ENCODE results near the gene GINS2. TPM values are rescaled to one million over a fixed set of nuclear protein-coding genes. Genes with fewer than 3 reads are reported as not detected.

Gene GINS2
- polyA plus RNA-seq, 6 donors from 2014 or later, result 0.54 to 2.0 (median 1.3) TPM; not detected in 1

GRCh38 chr16:85640585-85640984 is 48.2 kb downstream of the GINS2 start:
- no peaks in the 10 kb centered on the region for H3K9me3 Mint-ChIP-seq
- ATAC-seq (ENCODE audit: low read depth in 2 of 2) (no peak), DNase-seq (no peak)
- no peaks in the 10 kb centered on the region for H3K27me3 Mint-ChIP-seq
- H3K4me1 Mint-ChIP-seq, result peaks cover 13 to 24% (median 20%) of the 10 kb centered on the region in 3 donors
- no peak overlapping the region for H3K4me3 Mint-ChIP-seq
- no peaks in the 10 kb centered on the region for H3K36me3 Mint-ChIP-seq
- H3K27ac Mint-ChIP-seq, result no peak overlapping the region

GRCh38 chr16:85640254-85640558 is 48.5 kb downstream of the GINS2 start:
- ATAC-seq (ENCODE audit: low read depth in 2 of 2), result no peak
- DNase-seq, result no peak
- Mint-ChIP-seq H3K27ac (no peak overlapping the region), H3K4me1 (peaks cover 12 to 22% (median 20%) of the 10 kb centered on the region in 3 donors), H3K27me3 (no peaks in the 10 kb centered on the region), H3K4me3 (no peak overlapping the region), H3K9me3 (no peaks in the 10 kb centered on the region), H3K36me3 (no peaks in the 10 kb centered on the region)

- no peaks in the 10 kb centered on the region for H3K9me3 Mint-ChIP-seq
- DNase-seq, result no peak
- no peak overlapping the region for H3K4me3 Mint-ChIP-seq
- H3K27ac Mint-ChIP-seq, result peak overlapping the region in 1 of 6 donors; percentile 15
- H3K36me3 Mint-ChIP-seq, result no peaks in the 10 kb centered on the region
- H3K27me3 Mint-ChIP-seq, result no peaks in the 10 kb centered on the region
- H3K4me1 Mint-ChIP-seq, result peaks cover 12 to 18% (median 14%) of the 10 kb centered on the region in 3 donors
- ATAC-seq (ENCODE audit: low read depth in 2 of 2), result no peak
Observed at GRCh38 chr16:85639529-85640253, 49.1 kb downstream of the GINS2 start.

DNA sequence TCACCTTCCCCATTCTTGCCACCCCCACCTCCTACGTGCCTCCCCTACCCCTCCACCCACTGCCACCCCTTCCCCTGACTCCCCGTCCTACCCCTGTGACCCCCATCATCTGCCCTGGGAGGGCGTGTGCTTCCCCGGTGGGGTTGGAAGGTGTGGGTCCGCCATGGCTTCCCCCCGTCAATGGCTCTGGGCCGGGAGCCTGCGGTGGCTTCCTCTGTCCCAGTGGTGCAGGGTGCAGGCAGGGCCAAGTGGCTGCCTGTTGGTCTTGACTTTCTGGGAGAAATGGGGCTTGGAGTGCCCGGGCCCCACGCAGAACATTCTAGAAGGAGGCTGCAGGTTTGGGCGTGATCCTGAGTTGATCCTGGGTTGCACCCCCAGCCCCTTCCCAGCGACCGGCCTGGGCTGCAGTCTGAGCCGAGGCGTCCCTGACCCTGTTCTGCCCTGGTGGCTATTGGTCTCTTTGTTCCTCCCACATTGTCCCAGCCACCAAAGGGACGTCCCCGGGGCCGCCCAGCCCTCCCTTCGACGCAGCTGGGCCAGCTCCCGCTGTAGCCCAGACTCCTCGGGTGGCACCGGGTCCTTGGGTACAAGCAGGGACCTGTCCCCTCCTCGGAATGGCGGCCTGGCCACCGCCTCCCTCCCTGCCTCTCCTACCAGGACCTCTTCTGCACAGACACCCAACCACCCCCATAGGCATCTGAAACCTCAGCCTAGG is 49.9 kb downstream of the GINS2 start:
- Mint-ChIP-seq H3K9me3 (no peaks in the 10 kb centered on the region), H3K27ac (peak overlapping the region in 1 of 6 donors; percentile 15), H3K36me3 (no peaks in the 10 kb centered on the region), H3K27me3 (no peaks in the 10 kb centered on the region), H3K4me1 (peaks cover 7 to 10% (median 9%) of the 10 kb centered on the region in 3 donors), H3K4me3 (peak overlapping the region in 1 of 8 donors; percentile 68)
- DNase-seq (no peak), ATAC-seq (ENCODE audit: low read depth in 2 of 2) (no peak)

- peak overlapping the region in 2 of 6 donors; percentile 61 to 76 for H3K27ac Mint-ChIP-seq
- ATAC-seq (ENCODE audit: low read depth in 2 of 2), result no peak
Observed at GRCh38 chr16:85637808-85638647, 50.7 kb downstream of the GINS2 start.

GRCh38 chr16:85637061-85637807 is 51.5 kb downstream of the GINS2 start:
- Mint-ChIP-seq H3K4me3 (no peak overlapping the region), H3K9me3 (no peaks in the 10 kb centered on the region), H3K27ac (peak overlapping the region in 1 of 6 donors; percentile 24), H3K36me3 (no peaks in the 10 kb centered on the region), H3K4me1 (peaks cover 7 to 11% (median 9%) of the 10 kb centered on the region in 3 donors), H3K27me3 (no peaks in the 10 kb centered on the region)
- ATAC-seq (ENCODE audit: low read depth in 2 of 2), result no peak
- no peak for DNase-seq

More at GRCh38 chr16:85637808-85638647, 50.7 kb downstream of the GINS2 start:
- Mint-ChIP-seq H3K36me3 (no peaks in the 10 kb centered on the region), H3K27me3 (no peaks in the 10 kb centered on the region), H3K4me1 (peaks cover 7 to 9% (median 9%) of the 10 kb centered on the region in 3 donors), H3K9me3 (no peaks in the 10 kb centered on the region), H3K4me3 (no peak overlapping the region)
- DNase-seq, result no peak

DNA sequence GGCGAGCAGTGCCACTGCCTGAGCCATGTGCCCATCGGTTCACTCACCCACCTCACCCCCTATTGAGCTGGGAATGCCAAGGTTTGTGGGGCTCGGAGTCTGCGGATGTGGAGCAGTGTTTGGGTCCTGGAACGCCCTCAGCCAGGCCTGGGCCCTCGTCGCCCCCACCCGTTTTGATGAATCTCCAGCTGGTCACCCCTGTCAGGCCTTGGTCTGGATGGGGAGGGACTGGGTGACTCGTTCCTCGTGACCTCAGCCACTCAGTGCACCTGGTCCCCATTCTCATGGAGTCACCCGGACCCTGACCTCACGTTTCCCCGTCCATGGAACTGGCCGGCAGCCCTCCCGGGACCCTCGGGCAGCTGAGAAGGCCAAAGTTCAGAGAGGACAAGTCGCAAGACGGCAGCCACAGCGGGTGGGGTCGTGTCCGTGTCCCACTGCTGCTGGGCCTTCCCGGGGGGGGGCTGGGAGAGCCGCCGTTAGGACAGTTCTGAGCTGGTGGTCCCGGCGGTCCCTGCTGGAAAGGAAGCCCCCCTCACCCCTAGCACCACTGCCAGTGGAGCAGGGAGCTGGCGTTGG is 52.4 kb downstream of the GINS2 start:
- ATAC-seq (ENCODE audit: low read depth in 2 of 2) (no peak), DNase-seq (no peak)
- H3K4me1 Mint-ChIP-seq, result peaks cover 7 to 12% (median 9%) of the 10 kb centered on the region in 3 donors
- no peaks in the 10 kb centered on the region for H3K9me3 Mint-ChIP-seq
- H3K4me3 Mint-ChIP-seq, result no peak overlapping the region
- no peaks in the 10 kb centered on the region for H3K36me3 Mint-ChIP-seq
- H3K27ac Mint-ChIP-seq, result no peak overlapping the region
- no peaks in the 10 kb centered on the region for H3K27me3 Mint-ChIP-seq

GRCh38 chr16:85635545-85636140 is 53.1 kb downstream of the GINS2 start:
- Mint-ChIP-seq H3K4me3 (no peak overlapping the region), H3K27ac (no peak overlapping the region), H3K36me3 (no peaks in the 10 kb centered on the region), H3K27me3 (no peaks in the 10 kb centered on the region), H3K4me1 (peaks cover 8 to 14% (median 9%) of the 10 kb centered on the region in 3 donors), H3K9me3 (no peaks in the 10 kb centered on the region)
- ATAC-seq (ENCODE audit: low read depth in 2 of 2), result no peak
- no peak for DNase-seq

DNA sequence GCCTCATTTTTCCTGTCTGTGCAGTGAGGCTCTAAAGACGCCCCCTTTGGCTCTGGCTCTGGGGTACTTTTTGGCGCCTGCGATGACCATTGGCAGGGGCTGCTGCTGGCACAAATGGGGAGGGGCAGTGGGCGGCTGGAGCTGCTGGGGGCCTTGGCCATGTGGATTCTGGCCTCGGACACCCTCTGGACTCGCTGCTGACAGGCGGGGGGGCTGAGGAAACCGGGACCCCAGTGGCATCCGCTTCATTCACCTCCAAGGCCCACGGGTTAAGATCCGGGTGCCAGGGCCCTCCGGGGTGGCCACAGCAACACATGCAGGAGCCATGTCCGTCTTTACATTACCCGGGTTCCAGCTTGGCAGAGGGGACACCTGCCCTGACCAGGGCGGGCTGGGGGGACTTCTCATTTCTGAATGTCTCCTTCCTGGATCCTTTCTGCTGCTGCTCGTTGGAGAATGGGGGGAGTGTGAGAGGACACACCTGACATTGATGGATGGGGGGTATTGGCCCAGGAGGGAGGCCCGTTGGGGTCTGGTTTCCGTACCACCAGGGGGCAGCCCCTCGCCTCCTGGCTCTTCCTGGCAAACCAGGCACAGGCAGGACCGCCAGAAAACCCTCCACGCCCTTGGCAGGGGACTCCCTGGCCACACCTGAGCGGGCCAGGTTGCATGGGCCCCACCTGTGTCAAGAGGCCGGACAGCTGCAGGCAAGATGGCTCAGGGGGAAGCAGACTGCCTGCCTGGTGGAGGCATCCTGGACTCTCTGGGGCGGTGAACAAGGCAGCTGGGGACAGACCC is 53.8 kb downstream of the GINS2 start:
- Mint-ChIP-seq H3K27ac (peak overlapping the region in 1 of 6 donors; percentile 36), H3K36me3 (no peaks in the 10 kb centered on the region), H3K9me3 (peaks cover 0 to 2% (median 1%) of the 10 kb centered on the region in 7 donors), H3K4me1 (peaks cover 9 to 19% (median 14%) of the 10 kb centered on the region in 3 donors), H3K4me3 (no peak overlapping the region), H3K27me3 (no peaks in the 10 kb centered on the region)
- DNase-seq, result no peak
- ATAC-seq (ENCODE audit: low read depth in 2 of 2), result no peak

DNA sequence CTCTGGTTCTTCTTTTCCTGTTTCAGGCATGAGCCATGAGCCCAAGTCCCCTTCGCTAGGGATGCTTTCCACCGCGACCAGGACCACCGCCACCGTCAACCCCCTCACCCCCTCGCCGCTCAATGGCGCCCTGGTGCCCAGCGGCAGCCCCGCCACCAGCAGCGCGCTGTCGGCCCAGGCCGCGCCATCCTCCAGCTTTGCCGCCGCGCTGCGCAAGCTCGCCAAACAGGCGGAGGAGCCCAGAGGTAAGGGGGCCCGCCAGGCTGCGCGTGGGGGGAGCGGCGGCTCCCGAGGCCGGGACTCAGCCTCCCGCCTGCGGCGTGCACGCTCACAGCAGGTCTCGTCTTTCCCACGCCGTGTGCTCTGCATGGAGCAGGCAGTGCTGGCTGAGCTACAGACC is 54.9 kb downstream of the GINS2 start:
- ATAC-seq (ENCODE audit: low read depth in 2 of 2) (no peak), DNase-seq (no peak)
- Mint-ChIP-seq H3K4me1 (peaks cover 9 to 20% (median 11%) of the 10 kb centered on the region in 3 donors), H3K4me3 (no peak overlapping the region), H3K27ac (peak overlapping the region in 1 of 6 donors; percentile 62), H3K9me3 (peaks cover 0 to 13% (median 7%) of the 10 kb centered on the region in 7 donors), H3K27me3 (no peaks in the 10 kb centered on the region), H3K36me3 (no peaks in the 10 kb centered on the region)

DNA sequence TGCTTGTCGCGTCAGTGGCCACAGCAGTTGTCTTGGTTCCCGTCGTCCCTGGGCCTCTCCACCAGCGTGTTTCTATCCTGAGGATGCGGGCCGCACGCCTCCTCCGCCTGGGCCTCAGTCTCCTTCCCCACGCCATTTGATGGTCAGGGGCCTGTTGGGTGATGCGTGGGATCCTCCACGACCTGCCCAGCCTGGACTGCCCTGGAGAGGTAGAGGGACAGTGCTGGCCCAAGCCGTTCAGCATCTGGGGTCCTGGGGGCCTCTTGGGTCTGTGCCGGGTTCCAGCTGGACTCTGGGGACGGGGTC is 55.4 kb downstream of the GINS2 start:
- Mint-ChIP-seq H3K27me3 (no peaks in the 10 kb centered on the region), H3K4me3 (no peak overlapping the region), H3K4me1 (peaks cover 9 to 23% (median 13%) of the 10 kb centered on the region in 3 donors), H3K36me3 (no peaks in the 10 kb centered on the region), H3K9me3 (peaks cover 0 to 13% (median 7%) of the 10 kb centered on the region in 7 donors), H3K27ac (no peak overlapping the region)
- no peak for ATAC-seq (ENCODE audit: low read depth in 2 of 2)
- DNase-seq, result no peak
